ENCODE data around the gene MICAL2. TPM values are rescaled to one million over a fixed set of nuclear protein-coding genes. Genes with fewer than 3 reads are reported as not detected.

MICAL2 gene
- total and polyA plus RNA-seq, 2 donors (not counting 3 experiments of a cell fraction or from before 2014, with no cell fraction given), result 67.6 to 200 TPM

DNA sequence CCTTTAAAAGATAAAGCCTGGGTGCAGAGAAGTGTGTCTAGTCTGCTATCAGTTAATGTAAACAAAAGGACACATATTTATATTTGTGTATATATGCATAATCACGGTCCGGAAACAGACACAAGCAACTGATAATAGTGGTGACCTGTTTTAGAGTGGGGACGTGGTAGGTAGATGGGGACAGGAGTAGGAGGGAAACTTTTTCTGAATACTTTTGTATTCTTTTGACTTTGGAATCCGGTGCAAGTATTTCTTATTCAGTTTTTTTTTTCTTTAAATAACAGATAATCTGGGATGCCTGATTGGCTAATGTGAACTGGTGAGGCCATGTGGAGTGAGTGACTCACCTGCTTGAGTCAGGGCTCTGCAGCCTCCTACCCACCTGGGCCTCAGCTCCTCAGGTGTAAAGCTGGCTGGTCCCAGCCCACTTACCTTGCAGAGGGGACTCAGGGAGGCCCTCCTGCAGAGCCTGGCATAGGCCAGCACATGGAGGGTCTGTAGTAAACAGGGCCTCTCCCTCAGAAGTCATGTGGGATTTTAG lies 15.3 kb downstream of the MICAL2 start:
- POLR2A ChIA-PET, result no interaction called here
- H3K36me3 ChIP-seq (ENCODE audit: control insufficient read depth in 2 of 2, extremely low read depth in 1 of 2, insufficient read depth in 2 of 2, low read length in 2 of 2), result no peaks in the 10 kb centered on the region
- H3K27ac ChIP-seq (ENCODE audit: insufficient read depth, low read depth, low read length), result peak overlapping the region; percentile 63
- H4K20me1 ChIP-seq (replicated peaks; ENCODE audit: control insufficient read depth, extremely low read depth, insufficient read depth, low read length), result no peaks in the 10 kb centered on the region
- DNase-seq (ENCODE audit: low read depth, low spot score) (no peak), FAIRE-seq (peak; percentile 12)
- no peak overlapping the region for H3K4me2 ChIP-seq (ENCODE audit: insufficient read depth, low read length)
- H3K9me3 ChIP-seq (replicated peaks; ENCODE audit: control insufficient read depth, insufficient read depth, low read length), result no peaks in the 10 kb centered on the region
- H3K9me1 ChIP-seq (replicated peaks; ENCODE audit: control insufficient read depth, extremely low read depth, insufficient read depth, low read length), result no peaks in the 10 kb centered on the region
- BruUV-seq (replicated peaks), result no TSS peak
- CTCF ChIA-PET, result interaction anchor here (2.0 to 5.5 kb wide), 3 partner anchors 39 to 111 kb away, joined by 6 to 33 read pairs (median 13); no protein-coding TSS in a partner anchor
- no peak overlapping the region for H3K9ac ChIP-seq (replicated peaks; ENCODE audit: extremely low read depth, insufficient read depth, low read length)
- intact Hi-C loops (cut with micrococcal nuclease), result loop anchor here (2.0 kb wide), 1 partner anchor 57 kb away; no protein-coding TSS in a partner anchor
- no peaks in the 10 kb centered on the region for H3K27me3 ChIP-seq (ENCODE audit: control insufficient read depth in 2 of 2, insufficient read depth in 2 of 2, low read length in 2 of 2)
- TF ChIP-seq JUN (IDR thresholded peaks at IDR 0.05; ENCODE audit: borderline replicate concordance, insufficient read depth, insufficient read length, low read depth) (no peak), FOS (IDR thresholded peaks at IDR 0.05; ENCODE audit: borderline replicate concordance, insufficient read depth, low read length) (peak; percentile 14)
- peaks cover 81% of the 10 kb centered on the region for H3K79me2 ChIP-seq (ENCODE audit: control insufficient read depth, insufficient read depth, low read length)
- H2AFZ ChIP-seq (ENCODE audit: low read depth, low read length), result no peak overlapping the region
- H3K4me1 ChIP-seq (ENCODE audit: control insufficient read depth, extremely low read depth, insufficient read depth, low read length), result peaks cover 38% of the 10 kb centered on the region
- no peak overlapping the region for H3K4me3 ChIP-seq (replicated peaks in 1 of 3; ENCODE audit: insufficient read depth in 1 of 3, low read depth in 1 of 3, low read length in 3 of 3)
- dilution Hi-C loops (cut with MboI; ENCODE audit: extremely low pct_ligation_motif_present, low sequenced_read_pairs), result no loop called here

DNA sequence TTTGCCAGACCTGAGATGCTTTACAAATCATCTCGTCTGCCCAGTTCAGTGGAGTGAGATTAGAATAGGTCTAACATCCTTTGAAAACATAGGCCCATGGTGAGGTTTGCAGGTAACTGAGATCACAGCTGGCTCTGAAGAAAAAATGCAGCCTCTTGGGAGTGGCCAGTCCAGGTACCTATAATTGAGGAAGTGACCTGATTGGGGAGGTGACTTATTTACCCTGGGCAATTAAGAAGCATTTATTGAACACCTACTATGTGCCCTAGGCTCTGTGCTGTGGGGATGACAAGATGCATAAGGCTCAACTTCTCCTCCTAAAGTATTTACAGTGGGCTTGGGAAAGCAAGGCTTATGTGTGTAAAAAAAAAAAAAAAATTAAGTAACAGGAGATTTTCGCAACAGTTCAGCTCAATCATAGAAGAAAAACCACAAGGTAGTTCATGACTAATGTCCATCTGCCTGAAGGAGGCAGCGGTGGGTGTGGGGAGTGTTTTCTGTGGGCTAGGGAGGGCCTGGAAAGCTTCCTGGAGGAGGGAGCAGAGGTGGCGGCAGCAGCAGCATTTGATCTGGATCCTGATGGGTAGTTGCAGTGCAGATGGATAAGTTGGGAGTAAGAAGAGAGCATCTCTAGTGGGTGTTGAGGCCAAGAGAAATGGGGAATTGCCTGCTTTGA lies 16.1 kb downstream of the MICAL2 start:
- Histone ChIP-seq H3K9me3 (replicated peaks; ENCODE audit: control insufficient read depth, insufficient read depth, low read length) (no peaks in the 10 kb centered on the region), H3K9ac (replicated peaks; ENCODE audit: extremely low read depth, insufficient read depth, low read length) (no peak overlapping the region), H3K4me1 (ENCODE audit: control insufficient read depth, extremely low read depth, insufficient read depth, low read length) (peaks cover 42% of the 10 kb centered on the region), H3K4me3 (replicated peaks in 1 of 3; ENCODE audit: insufficient read depth in 1 of 3, low read depth in 1 of 3, low read length in 3 of 3) (no peak overlapping the region), H3K9me1 (replicated peaks; ENCODE audit: control insufficient read depth, extremely low read depth, insufficient read depth, low read length) (no peaks in the 10 kb centered on the region), H3K27ac (ENCODE audit: insufficient read depth, low read depth, low read length) (no peak overlapping the region), H3K4me2 (ENCODE audit: insufficient read depth, low read length) (no peak overlapping the region), H2AFZ (ENCODE audit: low read depth, low read length) (no peak overlapping the region), H3K36me3 (ENCODE audit: control insufficient read depth in 2 of 2, extremely low read depth in 1 of 2, insufficient read depth in 2 of 2, low read length in 2 of 2) (no peaks in the 10 kb centered on the region), H3K79me2 (ENCODE audit: control insufficient read depth, insufficient read depth, low read length) (peaks cover 76% of the 10 kb centered on the region), H3K27me3 (ENCODE audit: control insufficient read depth in 2 of 2, insufficient read depth in 2 of 2, low read length in 2 of 2) (no peaks in the 10 kb centered on the region), H4K20me1 (replicated peaks; ENCODE audit: control insufficient read depth, extremely low read depth, insufficient read depth, low read length) (no peaks in the 10 kb centered on the region)
- FAIRE-seq (no peak), DNase-seq (ENCODE audit: low read depth, low spot score) (no peak)
- ChIA-PET POLR2A (interaction anchor here (0.7 kb wide), 1 partner anchor 56 kb away, joined by 3 read pairs; no protein-coding TSS in a partner anchor), CTCF (interaction anchor here (0.7 to 1.3 kb wide), 3 partner anchors 38 to 110 kb away, joined by 3 to 6 read pairs (median 3); no protein-coding TSS in a partner anchor)
- TF ChIP-seq EZH2 (IDR thresholded peaks at IDR 0.05; ENCODE audit: borderline replicate concordance, low read depth, low read length, severe bottlenecking) (no peak), MYC (IDR thresholded peaks at IDR 0.05; ENCODE audit: low read depth, low read length) (no peak), GATA2 (IDR thresholded peaks at IDR 0.05; ENCODE audit: insufficient read depth, insufficient read length, low read depth, low read length) (no peak), FOS (IDR thresholded peaks at IDR 0.05; ENCODE audit: borderline replicate concordance, insufficient read depth, low read length) (no peak), JUN (IDR thresholded peaks at IDR 0.05; ENCODE audit: borderline replicate concordance, insufficient read depth, insufficient read length, low read depth) (no peak), POLR2A (IDR thresholded peaks at IDR 0.05; ENCODE audit: low read depth, low read length) (no peak), POLR2AphosphoS5 (IDR thresholded peaks at IDR 0.05; ENCODE audit: insufficient read depth, low read depth, low read length) (no peak)
- TF ChIP-seq, protein P1, sequence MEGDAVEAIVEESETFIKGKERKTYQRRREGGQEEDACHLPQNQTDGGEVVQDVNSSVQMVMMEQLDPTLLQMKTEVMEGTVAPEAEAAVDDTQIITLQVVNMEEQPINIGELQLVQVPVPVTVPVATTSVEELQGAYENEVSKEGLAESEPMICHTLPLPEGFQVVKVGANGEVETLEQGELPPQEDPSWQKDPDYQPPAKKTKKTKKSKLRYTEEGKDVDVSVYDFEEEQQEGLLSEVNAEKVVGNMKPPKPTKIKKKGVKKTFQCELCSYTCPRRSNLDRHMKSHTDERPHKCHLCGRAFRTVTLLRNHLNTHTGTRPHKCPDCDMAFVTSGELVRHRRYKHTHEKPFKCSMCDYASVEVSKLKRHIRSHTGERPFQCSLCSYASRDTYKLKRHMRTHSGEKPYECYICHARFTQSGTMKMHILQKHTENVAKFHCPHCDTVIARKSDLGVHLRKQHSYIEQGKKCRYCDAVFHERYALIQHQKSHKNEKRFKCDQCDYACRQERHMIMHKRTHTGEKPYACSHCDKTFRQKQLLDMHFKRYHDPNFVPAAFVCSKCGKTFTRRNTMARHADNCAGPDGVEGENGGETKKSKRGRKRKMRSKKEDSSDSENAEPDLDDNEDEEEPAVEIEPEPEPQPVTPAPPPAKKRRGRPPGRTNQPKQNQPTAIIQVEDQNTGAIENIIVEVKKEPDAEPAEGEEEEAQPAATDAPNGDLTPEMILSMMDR (IDR thresholded peaks at IDR 0.05; ENCODE audit: extremely low read depth in 1 of 2, insufficient read depth in 1 of 2, low read depth in 1 of 2, low read length in 2 of 2), result no peak
- TF ChIP-seq, protein P2, sequence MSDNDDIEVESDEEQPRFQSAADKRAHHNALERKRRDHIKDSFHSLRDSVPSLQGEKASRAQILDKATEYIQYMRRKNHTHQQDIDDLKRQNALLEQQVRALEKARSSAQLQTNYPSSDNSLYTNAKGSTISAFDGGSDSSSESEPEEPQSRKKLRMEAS (IDR thresholded peaks at IDR 0.05; ENCODE audit: insufficient read depth, insufficient read length), result no peak
- dilution Hi-C loops (cut with MboI; ENCODE audit: extremely low pct_ligation_motif_present, low sequenced_read_pairs) (no loop called here), intact Hi-C loops (cut with micrococcal nuclease) (no loop called here)
- BruUV-seq (replicated peaks), result no TSS peak

Data from endothelial cell of umbilical vein (primary cell).